ENCODE results near the gene TOP3B. TPM values are rescaled to one million over a fixed set of nuclear protein-coding genes. Genes with fewer than 3 reads are reported as not detected.
"Not testable (repeated sequence)": the region's sequence is repeated elsewhere in the genome, so short reads cannot be mapped to it uniquely, and the experiment has no call there.

TOP3B gene
- total RNA-seq, 1 donor from 2014 or later: 13.4 TPM

DNA sequence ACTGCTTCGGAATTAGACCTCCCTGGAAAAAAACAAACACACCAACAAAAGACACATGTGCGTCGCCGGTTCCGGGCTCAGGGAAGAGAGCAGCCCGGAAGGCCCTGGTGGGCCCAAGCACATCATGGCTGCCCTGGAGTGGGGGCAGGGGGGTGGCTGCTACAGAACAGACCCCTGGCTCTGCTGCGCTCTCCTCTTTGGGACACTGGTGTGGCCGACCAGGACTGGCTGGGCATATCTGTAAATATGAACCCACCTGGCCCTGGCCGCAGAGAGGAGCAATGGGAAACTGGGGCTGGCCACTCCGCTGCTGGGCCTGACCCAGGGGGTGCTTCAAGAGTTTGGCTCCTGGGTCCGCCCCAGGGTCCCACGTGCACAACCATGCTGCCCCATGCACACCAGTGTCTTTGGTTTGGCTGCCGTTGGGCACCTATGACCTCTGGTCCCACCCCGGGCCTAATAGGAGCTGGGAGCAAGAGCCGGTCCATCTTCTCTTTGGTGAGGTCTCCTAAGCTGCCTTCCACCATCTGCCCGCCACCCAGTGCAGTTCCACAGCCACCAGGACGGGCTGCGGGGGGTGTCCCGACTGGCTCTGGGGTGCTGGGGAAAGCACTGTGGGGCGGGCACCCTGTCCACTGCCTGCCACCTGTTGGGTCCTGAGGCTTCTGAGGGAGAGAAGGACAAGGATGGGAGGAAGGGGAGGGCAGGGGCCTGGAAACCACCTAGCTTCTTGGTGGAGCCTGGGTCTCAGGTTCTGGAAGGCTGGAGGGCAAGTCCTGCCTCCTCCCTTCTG lies 60.0 kb downstream of the TOP3B start:
- DNase-seq: no peak

- no peak for DNase-seq
Measured at GRCh38 chr22:21921729-21922128, 60.9 kb downstream of the TOP3B start.

DNA sequence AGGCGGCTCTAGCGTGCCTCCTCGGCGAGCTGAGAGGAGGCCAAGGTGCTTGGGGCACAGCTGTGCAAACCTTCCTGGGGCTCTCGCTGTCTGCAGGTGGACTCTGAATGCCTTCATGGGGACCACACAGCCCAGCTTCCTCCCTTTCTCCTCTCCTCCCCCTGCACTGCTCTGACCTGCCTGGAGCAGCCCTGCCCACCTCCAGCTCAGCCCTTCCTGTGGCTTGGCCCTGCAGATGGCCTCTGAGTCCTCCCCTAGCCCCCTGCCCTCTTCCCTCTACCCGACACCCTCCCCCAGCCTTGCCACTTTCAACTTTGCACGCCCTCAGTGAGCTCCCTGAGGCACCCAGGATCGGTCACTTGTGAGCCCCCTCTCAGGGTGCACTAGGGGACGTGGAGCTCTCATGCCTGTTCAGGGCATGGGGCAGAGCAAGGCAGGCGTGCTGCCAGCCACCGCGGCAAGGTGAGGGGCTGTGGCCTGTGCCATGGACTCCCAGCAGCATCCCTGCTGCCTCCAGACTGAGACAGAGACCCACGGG lies 61.3 kb downstream of the TOP3B start:
- no peak for DNase-seq

- DNase-seq: no peak
Measured at GRCh38 chr22:21920341-21921183, 62.0 kb downstream of the TOP3B start.

DNA sequence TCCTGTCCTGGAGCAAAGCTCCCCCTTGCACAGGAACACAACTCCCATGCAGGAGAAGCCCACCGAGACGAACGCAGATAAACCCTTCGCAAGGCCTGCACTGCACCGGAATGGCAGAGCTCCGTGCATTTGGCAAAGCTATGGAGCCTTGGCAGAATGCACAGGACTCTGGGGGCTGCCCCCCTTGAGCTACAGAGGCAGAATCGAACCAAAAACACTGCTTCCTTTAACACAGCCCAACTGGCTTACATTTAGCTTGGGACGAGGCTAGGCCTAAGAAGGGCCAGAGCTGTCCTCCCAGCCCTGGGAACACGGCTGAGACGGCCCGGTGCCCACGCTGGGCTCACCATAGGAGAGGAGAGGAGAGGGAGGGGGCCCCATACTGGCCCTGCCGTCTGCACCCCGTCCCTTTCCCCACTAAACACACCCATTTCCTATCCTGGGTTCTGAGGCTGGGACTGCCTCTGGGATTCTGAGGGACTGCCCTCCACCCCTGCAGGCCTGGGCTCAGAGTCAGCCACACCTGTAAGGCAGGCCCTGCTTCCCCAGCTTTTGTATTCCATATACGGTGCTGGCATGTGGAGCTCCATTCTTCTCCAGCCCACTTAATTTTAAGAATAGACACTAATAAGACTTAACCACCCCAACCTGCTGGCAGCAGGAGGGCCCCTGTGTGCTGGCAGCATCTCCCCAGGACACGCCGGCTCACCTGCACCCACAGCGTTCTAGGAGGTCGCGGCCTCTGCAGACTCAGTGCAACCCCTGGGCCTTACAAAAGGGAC lies 62.9 kb downstream of the TOP3B start:
- DNase-seq: no peak

GRCh38 chr22:21918466-21919185 lies 64.0 kb downstream of the TOP3B start:
- DNase-seq: no peak

- no peak for DNase-seq
Measured at GRCh38 chr22:21917959-21918261, 64.7 kb downstream of the TOP3B start.

GRCh38 chr22:21917181-21917958 lies 65.2 kb downstream of the TOP3B start:
- peak; percentile 28 for DNase-seq

- DNase-seq: no peak
Measured at GRCh38 chr22:21916309-21916918, 66.2 kb downstream of the TOP3B start.

- no peak for DNase-seq
Measured at GRCh38 chr22:21915624-21916308, 66.8 kb downstream of the TOP3B start.

GRCh38 chr22:21914033-21914642 lies 68.4 kb downstream of the TOP3B start:
- not testable (repeated sequence) for DNase-seq

DNA sequence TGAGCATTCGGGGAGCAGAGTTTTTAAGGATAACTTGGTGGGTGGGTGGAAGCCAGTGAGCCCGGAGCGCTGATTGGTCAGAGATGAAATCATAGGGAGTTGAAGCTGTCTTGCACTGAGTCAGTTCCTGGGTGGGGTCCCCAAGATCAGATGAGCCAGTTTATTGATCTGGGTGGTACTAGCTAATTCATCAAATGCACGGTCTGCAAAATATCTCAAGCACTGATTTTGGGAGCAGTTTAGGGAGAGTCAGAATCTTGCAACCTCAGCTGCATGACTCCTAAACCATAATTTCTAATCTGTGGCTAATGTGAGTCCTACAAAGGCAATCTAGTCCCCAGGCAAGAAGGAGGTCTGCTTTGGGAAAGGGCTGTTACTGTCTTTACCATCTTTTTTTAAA lies 72.2 kb downstream of the TOP3B start:
- DNase-seq: not testable (repeated sequence)

- DNase-seq: no peak
Measured at GRCh38 chr22:21909871-21910270, 72.7 kb downstream of the TOP3B start.

GRCh38 chr22:21907638-21908522 lies 74.7 kb downstream of the TOP3B start:
- no peak for DNase-seq

Data from occipital lobe (tissue), 2 donors.